ENCODE measurements around the gene STMN3.

Gene STMN3

GRCh38 chr20:63657937-63658748 is 4.9 kb upstream of the STMN3 start, which contains the start of gene RTEL1 (continued):
- TF ChIP-seq SP7 (tag by site-specific recombination; IDR thresholded peaks at IDR 0.05), result peak; percentile 89
- 0 out of 2 replicates have a peak, but pooled peaks have one; percentile 37 for TF ChIP-seq MZF1 (tag by site-specific recombination; IDR thresholded peaks at IDR 0.05; ENCODE audit: borderline replicate concordance)
- no peak for TF ChIP-seq ZNF529 (tag by site-specific recombination; IDR thresholded peaks at IDR 0.05; ENCODE audit: insufficient replicate concordance)
- peak; percentile 83 for TF ChIP-seq ZSCAN30 (tag by site-specific recombination; IDR thresholded peaks at IDR 0.05)
- peak; percentile 50; the same call in 1 of the 2 replicates for TF ChIP-seq ZNF449 (tag by site-specific recombination; IDR thresholded peaks at IDR 0.05)
- TF ChIP-seq ZNF791 (tag by site-specific recombination; IDR thresholded peaks at IDR 0.05), result no peak
- peak; percentile 81 for TF ChIP-seq ZNF518A (tag by site-specific recombination; conservative IDR thresholded peaks at IDR 0.05; ENCODE audit: low read depth)
- no peak; the same call in 1 of the 2 replicates for TF ChIP-seq ZNF610 (tag by site-specific recombination; IDR thresholded peaks at IDR 0.05; ENCODE audit: borderline replicate concordance)
- no peak for TF ChIP-seq ZNF488 (tag by site-specific recombination; IDR thresholded peaks at IDR 0.05)

- Histone ChIP-seq H3K27ac (ENCODE audit: extremely low read depth, low read depth, low read length) (peak overlapping the region; percentile 81), H3K4me1 (ENCODE audit: control insufficient read depth, insufficient read depth, low read length) (no peaks in the 10 kb centered on the region), H3K36me3 (ENCODE audit: control insufficient read depth in 2 of 2, insufficient read depth in 1 of 2, low read length in 2 of 2) (peaks cover 0 to 22% of the 10 kb centered on the region in 2 experiments; a peak in 1 of 3 replicates), H3K9me3 (ENCODE audit: control insufficient read depth, insufficient read depth, low read depth, low read length) (no peaks in the 10 kb centered on the region), H3K4me3 (ENCODE audit: low read depth, low read length) (peak overlapping the region; percentile 93)
- ChIA-PET CTCF (no interaction called here), POLR2A (interaction anchor here (1.1 to 1.7 kb wide), 8 partner anchors 9 to 50 kb away, joined by 3 to 15 read pairs (median 6); partner anchors contain the start of genes ARFRP1, GMEB2 and ZGPAT)
- TF ChIP-seq ZNF521 (tag by site-specific recombination; IDR thresholded peaks at IDR 0.05) (no peak), GLIS1 (tag by site-specific recombination; IDR thresholded peaks at IDR 0.05) (peak; percentile 38; the same call in 1 of the 2 replicates), ZNF133 (tag by site-specific recombination; IDR thresholded peaks at IDR 0.05) (no peak), MYNN (tag by site-specific recombination; IDR thresholded peaks at IDR 0.05; ENCODE audit: borderline replicate concordance) (no peak), SP3 (tag by site-specific recombination; IDR thresholded peaks at IDR 0.05) (0 out of 2 replicates have a peak, but pooled peaks have one; percentile 22), ZNF654 (tag by site-specific recombination; IDR thresholded peaks at IDR 0.05; ENCODE audit: low read depth) (no peak), PRDM10 (tag by site-specific recombination; IDR thresholded peaks at IDR 0.05) (peak; percentile 95), KLF8 (tag by site-specific recombination; IDR thresholded peaks at IDR 0.05) (no peak), ZBTB10 (tag by site-specific recombination; IDR thresholded peaks at IDR 0.05) (no peak), ZNF266 (tag by site-specific recombination; IDR thresholded peaks at IDR 0.05; ENCODE audit: low read depth) (no peak), ZNF624 (tag by site-specific recombination; IDR thresholded peaks at IDR 0.05) (no peak)
Observed at GRCh38 chr20:63657260-63657936, 4.2 kb upstream of the STMN3 start.

Measured in HEK293 (cell line).